Measurements from ENCODE around the gene SLC37A2. TPM values are rescaled to one million over a fixed set of nuclear protein-coding genes. Genes with fewer than 3 reads are reported as not detected.

Gene SLC37A2
- total RNA-seq, 6 experiments from 2014 or later = 1.7 to 4.5 (median 3.7) TPM

GRCh38 chr11:125081098-125081798 is 18.1 kb downstream of the SLC37A2 start:
- peaks cover 6% of the 10 kb centered on the region; the same call in 1 of the 2 replicates for H3K27me3 Mint-ChIP-seq (ENCODE audit: insufficient read depth)
- no peak for TF ChIP-seq CTCF (IDR thresholded peaks at IDR 0.05)
- peak overlapping the region; percentile 97 for H3K27ac Mint-ChIP-seq
- peaks cover 8% of the 10 kb centered on the region; the same call in 1 of the 2 replicates for H3K36me3 Mint-ChIP-seq (ENCODE audit: low read depth)
- H3K9me3 Mint-ChIP-seq = no peaks in the 10 kb centered on the region
- no peak overlapping the region for H3K4me3 Mint-ChIP-seq
- no peak for DNase-seq
- peaks cover 38% of the 10 kb centered on the region for H3K4me1 Mint-ChIP-seq (ENCODE audit: low read depth)

- no peaks in the 10 kb centered on the region for H3K9me3 Mint-ChIP-seq
- no peak overlapping the region for H3K4me3 Mint-ChIP-seq
- no peak for DNase-seq
- peak overlapping the region; percentile 97 for H3K27ac Mint-ChIP-seq
- H3K27me3 Mint-ChIP-seq (ENCODE audit: insufficient read depth) = peaks cover 6% of the 10 kb centered on the region; the same call in 1 of the 2 replicates
- peaks cover 36% of the 10 kb centered on the region for H3K4me1 Mint-ChIP-seq (ENCODE audit: low read depth)
- peaks cover 10% of the 10 kb centered on the region; the same call in 1 of the 2 replicates for H3K36me3 Mint-ChIP-seq (ENCODE audit: low read depth)
- no peak for TF ChIP-seq CTCF (IDR thresholded peaks at IDR 0.05)
Observed at GRCh38 chr11:125082040-125082439, 18.9 kb downstream of the SLC37A2 start.

- Mint-ChIP-seq H3K4me1 (ENCODE audit: low read depth) (peaks cover 36% of the 10 kb centered on the region), H3K36me3 (ENCODE audit: low read depth) (peaks cover 10% of the 10 kb centered on the region; the same call in 1 of the 2 replicates), H3K9me3 (no peaks in the 10 kb centered on the region), H3K27ac (peak overlapping the region; percentile 97), H3K27me3 (ENCODE audit: insufficient read depth) (peaks cover 6% of the 10 kb centered on the region; the same call in 1 of the 2 replicates), H3K4me3 (peak overlapping the region; percentile 71)
- DNase-seq = peak; percentile 95
- TF ChIP-seq CTCF (IDR thresholded peaks at IDR 0.05) = no peak
Observed at GRCh38 chr11:125082611-125083311, 19.7 kb downstream of the SLC37A2 start.

- Mint-ChIP-seq H3K9me3 (no peaks in the 10 kb centered on the region), H3K27me3 (ENCODE audit: insufficient read depth) (peaks cover 6% of the 10 kb centered on the region; the same call in 1 of the 2 replicates), H3K36me3 (ENCODE audit: low read depth) (peaks cover 10% of the 10 kb centered on the region; the same call in 1 of the 2 replicates), H3K4me3 (peak overlapping the region; percentile 71), H3K27ac (peak overlapping the region; percentile 97), H3K4me1 (ENCODE audit: low read depth) (peaks cover 35% of the 10 kb centered on the region)
- no peak for DNase-seq
- TF ChIP-seq CTCF (IDR thresholded peaks at IDR 0.05) = no peak
Observed at GRCh38 chr11:125083312-125084056, 20.4 kb downstream of the SLC37A2 start.

- no peak for DNase-seq
- Mint-ChIP-seq H3K4me1 (ENCODE audit: low read depth) (peaks cover 31% of the 10 kb centered on the region), H3K27ac (peak overlapping the region; percentile 97), H3K36me3 (ENCODE audit: low read depth) (peaks cover 10% of the 10 kb centered on the region; the same call in 1 of the 2 replicates), H3K27me3 (ENCODE audit: insufficient read depth) (peaks cover 6% of the 10 kb centered on the region; the same call in 1 of the 2 replicates), H3K4me3 (no peak overlapping the region), H3K9me3 (no peaks in the 10 kb centered on the region)
- TF ChIP-seq CTCF (IDR thresholded peaks at IDR 0.05) = no peak
Observed at GRCh38 chr11:125084057-125084416, 20.9 kb downstream of the SLC37A2 start.
